Upper lobe of right lung (tissue), 1 donor: ENCODE measurements around the gene UBE2QL1. TPM values are rescaled to one million over a fixed set of nuclear protein-coding genes. Genes with fewer than 3 reads are reported as not detected.
"Not testable (repeated sequence)": the region's sequence is repeated elsewhere in the genome, so short reads cannot be mapped to it uniquely, and the experiment has no call there.

Source experiments
- ATAC-seq: fragments of 200-7000 bp; cut with Tn5 transposase; one replicate; pipeline ENCODE4 v1.9.1; 2020; ENCODE audit warnings: mild to moderate bottlenecking, moderate library complexity
- DNase-seq: peaks from one replicate; pipeline ENCODE4 v3.0.0-alpha.2; 2020
- H3K27ac ChIP-seq: fragments of 200-600 bp; one replicate; pipeline ENCODE4 v1.8.0; 2022
- H3K27me3 ChIP-seq: fragments of 200-600 bp; one replicate; pipeline ENCODE4 v1.8.0; 2022; ENCODE audit warnings: mild to moderate bottlenecking
- H3K36me3 ChIP-seq: fragments of 200-600 bp; one replicate; pipeline ENCODE4 v1.8.0; 2022
- H3K4me1 ChIP-seq: fragments of 200-600 bp; one replicate; pipeline ENCODE4 v1.8.0; 2022
- H3K4me3 ChIP-seq: fragments of 200-600 bp; one replicate; pipeline ENCODE4 v1.8.0; 2022; ENCODE audit warnings: mild to moderate bottlenecking
- H3K9me3 ChIP-seq: fragments of 200-600 bp; one replicate; pipeline ENCODE4 v1.8.0; 2022
- CTCF ChIP-seq: fragments of 200-600 bp; IDR thresholded peaks from one replicate; pipeline ENCODE4 v1.8.0; 2022; ENCODE audit warnings: antibody characterized with exemption
- intact Hi-C: fragments of 100-400 bp; cut with DNase I; formaldehyde crosslinking; loops from one replicate; pipeline ENCODE4 v1.11.0; 2022
- total RNA-seq: library from RNA; stranded (reverse); fragmentation: NEBNext Ultra II Directional; extraction: Animal tissue kit (Norgen Biotek cat#: 25700); gene quantifications from one replicate; pipeline ENCODE4 v1.2.1, GENCODE V29; 2021
- donor health status: DM: no; HTN: yes; CAD: no; lungs with severe emphysema.

The UBE2QL1 gene
- total RNA-seq, 1 donor from 2014 or later, result not detected

GRCh38 chr5:6506611-6507010, 58.0 kb downstream of the UBE2QL1 start:
- no peak for ATAC-seq
- Histone ChIP-seq H3K27ac (no peak overlapping the region), H3K27me3 (no peaks in the 10 kb centered on the region), H3K9me3 (no peaks in the 10 kb centered on the region), H3K4me1 (no peaks in the 10 kb centered on the region), H3K36me3 (no peaks in the 10 kb centered on the region), H3K4me3 (no peak overlapping the region)
- TF ChIP-seq CTCF, result no peak
- no peak for DNase-seq
- intact Hi-C loops, result no loop called here

GRCh38 chr5:6508931-6509330, 60.3 kb downstream of the UBE2QL1 start:
- no peak for ATAC-seq
- TF ChIP-seq CTCF, result no peak
- intact Hi-C loops, result no loop called here

GRCh38 chr5:6510132-6510531, 61.5 kb downstream of the UBE2QL1 start:
- Histone ChIP-seq H3K4me1 (no peaks in the 10 kb centered on the region), H3K4me3 (no peak overlapping the region), H3K9me3 (no peaks in the 10 kb centered on the region), H3K36me3 (no peaks in the 10 kb centered on the region), H3K27me3 (no peaks in the 10 kb centered on the region), H3K27ac (no peak overlapping the region)
- DNase-seq (no peak), ATAC-seq (no peak)
- intact Hi-C loops, result no loop called here
- TF ChIP-seq CTCF, result no peak

More at GRCh38 chr5:6508931-6509330, 60.3 kb downstream of the UBE2QL1 start:
- no peak for DNase-seq
- H3K27ac ChIP-seq, result no peak overlapping the region
- H3K27me3 ChIP-seq, result no peaks in the 10 kb centered on the region
- no peaks in the 10 kb centered on the region for H3K9me3 ChIP-seq
- no peaks in the 10 kb centered on the region for H3K4me1 ChIP-seq
- no peak overlapping the region for H3K4me3 ChIP-seq
- H3K36me3 ChIP-seq, result no peaks in the 10 kb centered on the region

- Histone ChIP-seq H3K9me3 (no peaks in the 10 kb centered on the region), H3K27me3 (no peaks in the 10 kb centered on the region), H3K36me3 (no peaks in the 10 kb centered on the region), H3K4me1 (no peaks in the 10 kb centered on the region), H3K27ac (no peak overlapping the region), H3K4me3 (no peak overlapping the region)
- no peak for ATAC-seq
- intact Hi-C loops, result no loop called here
- no peak for TF ChIP-seq CTCF
- DNase-seq, result no peak
Measured at GRCh38 chr5:6510973-6511372, 62.3 kb downstream of the UBE2QL1 start.

GRCh38 chr5:6515812-6516211, 67.2 kb downstream of the UBE2QL1 start:
- H3K4me1 ChIP-seq, intact Hi-C loops: not testable (repeated sequence)

GRCh38 chr5:6516823-6517222, 68.2 kb downstream of the UBE2QL1 start:
- no peak for TF ChIP-seq CTCF
- no peaks in the 10 kb centered on the region for H3K27me3 ChIP-seq
- H3K4me1 ChIP-seq, result no peaks in the 10 kb centered on the region
- H3K36me3 ChIP-seq, result no peaks in the 10 kb centered on the region
- ATAC-seq, result no peak
- H3K4me3 ChIP-seq, result no peak overlapping the region
- H3K9me3 ChIP-seq, result no peaks in the 10 kb centered on the region
- intact Hi-C loops, result no loop called here
- no peak for DNase-seq
- H3K27ac ChIP-seq, result no peak overlapping the region

More at GRCh38 chr5:6515812-6516211, 67.2 kb downstream of the UBE2QL1 start:
- not testable (repeated sequence) for H3K36me3 ChIP-seq, H3K27ac ChIP-seq, H3K4me3 ChIP-seq, DNase-seq, H3K9me3 ChIP-seq, ATAC-seq, H3K27me3 ChIP-seq
